WTC11 (cell line): ENCODE measurements around the gene EEIG2. TPM values are rescaled to one million over a fixed set of nuclear protein-coding genes. Genes with fewer than 3 reads are reported as not detected.

Experiments used
- ATAC-seq: fragments of 200-7000 bp; cut with Tn5 transposase; 2 replicates; pipeline ENCODE4 v1.10.0; 2021; ENCODE audit warnings: mild to moderate bottlenecking, moderate library complexity
- CTCF ChIA-PET: fragments of 300-600 bp; sonication (Branson Sonifier 250); formaldehyde crosslinking; loops from one replicate; lab custom pipeline; 2021; ENCODE audit warnings: antibody characterized with exemption; lab: Charles Lee
- POLR2A ChIA-PET: fragments of 350-600 bp; sonication (Branson Sonifier 250); formaldehyde crosslinking; loops from one replicate; lab custom pipeline; 2021; ENCODE audit warnings: antibody characterized with exemption; lab: Charles Lee
- DNase-seq: peaks from one replicate; pipeline ENCODE4 v3.0.0; 2021; ENCODE audit warnings: low spot score
- H3K27ac Mint-ChIP-seq: 2 replicates; pipeline ENCODE4 v1.8.0; 2021; ENCODE audit warnings: mixed read lengths
- H3K27me3 Mint-ChIP-seq: 2 replicates; pipeline ENCODE4 v1.8.0; 2021; ENCODE audit warnings: low read depth, mild to moderate bottlenecking, moderate library complexity, mixed read lengths
- H3K36me3 Mint-ChIP-seq: 2 replicates; pipeline ENCODE4 v1.8.0; 2021; ENCODE audit warnings: mixed read lengths
- H3K4me1 Mint-ChIP-seq: 2 replicates; pipeline ENCODE4 v1.8.0; 2022; ENCODE audit warnings: mixed read lengths
- H3K4me3 Mint-ChIP-seq: 2 replicates; pipeline ENCODE4 v1.8.0; 2021; ENCODE audit warnings: mild to moderate bottlenecking, moderate library complexity, mixed read lengths
- H3K9me3 Mint-ChIP-seq: 2 replicates; pipeline ENCODE4 v1.8.0; 2021; ENCODE audit warnings: mixed read lengths
- ATF1 ChIP-seq: sonication (generic); formaldehyde crosslinking; IDR thresholded peaks from 2 replicates; pipeline ENCODE4 v1.8.1; 2023; ENCODE audit warnings: mild to moderate bottlenecking, moderate library complexity, missing genetic modification reagents
- ATF2 ChIP-seq: sonication (generic); formaldehyde crosslinking; IDR thresholded peaks from 2 replicates; pipeline ENCODE4 v1.8.1; 2022; ENCODE audit warnings: low read depth, missing genetic modification reagents, borderline replicate concordance
- CREB1 ChIP-seq: sonication (generic); formaldehyde crosslinking; IDR thresholded peaks from 2 replicates; pipeline ENCODE4 v1.8.0; 2023; ENCODE audit warnings: mild to moderate bottlenecking, missing genetic modification reagents
- E2F4 ChIP-seq: sonication (generic); formaldehyde crosslinking; IDR thresholded peaks from 2 replicates; pipeline ENCODE4 v1.8.1; 2022; ENCODE audit warnings: low read depth, mild to moderate bottlenecking, moderate library complexity, missing genetic modification reagents, borderline replicate concordance
- EMX1 ChIP-seq: fragments of 250-450 bp; sonication (Bioruptor Pico); IDR thresholded peaks from 2 replicates; pipeline ENCODE4 v1.8.0; 2021; ENCODE audit warnings: mild to moderate bottlenecking
- FOXK1 ChIP-seq: sonication (generic); formaldehyde crosslinking; IDR thresholded peaks from 2 replicates; pipeline ENCODE4 v1.8.0; 2022; ENCODE audit warnings: mild to moderate bottlenecking, moderate library complexity, missing genetic modification reagents
- IRF1 ChIP-seq: sonication (generic); formaldehyde crosslinking; IDR thresholded peaks from 2 replicates; pipeline ENCODE4 v1.8.0; 2023; ENCODE audit warnings: missing genetic modification reagents
- MAX ChIP-seq: sonication (generic); formaldehyde crosslinking; IDR thresholded peaks from 2 replicates; pipeline ENCODE4 v1.8.0; 2022; ENCODE audit warnings: mild to moderate bottlenecking, missing genetic modification reagents
- NFATC4 ChIP-seq: fragments of 250-450 bp; sonication (Bioruptor Pico); IDR thresholded peaks from 2 replicates; pipeline ENCODE4 v1.9.0; 2021; ENCODE audit warnings: mild to moderate bottlenecking
- PRDM15 ChIP-seq: sonication (generic); formaldehyde crosslinking; IDR thresholded peaks from 2 replicates; pipeline ENCODE4 v1.8.0; 2022; ENCODE audit warnings: missing genetic modification reagents
- PRRX2 ChIP-seq: fragments of 250-450 bp; sonication (Bioruptor Pico); IDR thresholded peaks from 2 replicates; pipeline ENCODE4 v1.8.0; 2021; ENCODE audit warnings: mild to moderate bottlenecking
- RORB ChIP-seq: fragments of 250-450 bp; sonication (Bioruptor Pico); IDR thresholded peaks from 2 replicates; pipeline ENCODE4 v1.9.0; 2021; ENCODE audit warnings: mild to moderate bottlenecking
- SMAD4 ChIP-seq: sonication (generic); formaldehyde crosslinking; IDR thresholded peaks from 2 replicates; pipeline ENCODE4 v1.8.0; 2022; ENCODE audit warnings: mild to moderate bottlenecking, missing genetic modification reagents
- SP1 ChIP-seq: sonication (generic); formaldehyde crosslinking; conservative IDR thresholded peaks from 2 replicates; pipeline ENCODE4 v1.8.1; 2022; ENCODE audit warnings: missing genetic modification reagents
- ZNF121 ChIP-seq: sonication (generic); formaldehyde crosslinking; IDR thresholded peaks from 2 replicates; pipeline ENCODE4 v1.8.0; 2023; ENCODE audit warnings: missing genetic modification reagents
- ZNF138 ChIP-seq: sonication (generic); formaldehyde crosslinking; conservative IDR thresholded peaks from 2 replicates; pipeline ENCODE4 v1.8.1; 2022; ENCODE audit warnings: mild to moderate bottlenecking, moderate library complexity, missing genetic modification reagents
- ZNF263 ChIP-seq: sonication (generic); formaldehyde crosslinking; IDR thresholded peaks from 2 replicates; pipeline ENCODE4 v1.8.1; 2022; ENCODE audit warnings: low read depth, mild to moderate bottlenecking, moderate library complexity, missing genetic modification reagents
- ZNF396 ChIP-seq: fragments of 250-450 bp; sonication (Bioruptor Pico); IDR thresholded peaks from 2 replicates; pipeline ENCODE4 v1.8.0; 2021; ENCODE audit warnings: mild to moderate bottlenecking, moderate library complexity, borderline replicate concordance
- total RNA-seq: library from RNA; stranded (reverse); gene quantifications from 3 replicates; pipeline ENCODE4 v1.2.3, GENCODE V29; 2021
- TF ChIP-seq, protein P1 (sequence below): sonication (generic); formaldehyde crosslinking; IDR thresholded peaks from 2 replicates; pipeline ENCODE4 v1.8.1; 2023; ENCODE audit warnings: mild to moderate bottlenecking, missing genetic modification reagents
- TF ChIP-seq, protein P2 (sequence below): sonication (generic); formaldehyde crosslinking; IDR thresholded peaks from 2 replicates; pipeline ENCODE4 v1.8.1; 2022; ENCODE audit warnings: missing genetic modification reagents, borderline replicate concordance
- TF ChIP-seq, protein P3 (sequence below): sonication (generic); formaldehyde crosslinking; IDR thresholded peaks from 2 replicates; pipeline ENCODE4 v1.8.0; 2023; ENCODE audit warnings: missing genetic modification reagents, mild to moderate bottlenecking, borderline replicate concordance

EEIG2 gene
- total RNA-seq, 1 experiment from 2014 or later, result 65.7 TPM

DNA sequence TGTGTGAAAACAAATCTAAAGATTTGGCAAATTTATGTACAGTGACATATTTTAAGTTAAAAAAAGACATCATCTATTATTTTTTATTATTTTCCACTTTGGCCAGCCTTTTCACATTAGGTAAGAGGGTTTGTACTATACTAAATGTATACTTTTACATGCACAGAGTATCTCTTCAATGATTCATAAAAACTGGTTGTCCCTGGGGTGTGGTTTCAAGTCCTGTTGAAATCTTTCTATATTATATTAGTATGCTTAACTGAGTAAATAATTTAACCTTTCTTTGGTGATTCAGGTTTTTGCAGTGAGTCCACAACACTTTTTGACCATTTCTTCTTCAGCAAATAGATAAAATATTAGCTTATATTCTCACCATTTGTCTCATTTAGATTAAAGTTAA, 45.7 kb downstream of the EEIG2 start:
- Mint-ChIP-seq H3K9me3 (no peaks in the 10 kb centered on the region), H3K4me1 (no peaks in the 10 kb centered on the region; the same call in 1 of the 2 replicates), H3K36me3 (peaks cover 21% of the 10 kb centered on the region), H3K27me3 (no peaks in the 10 kb centered on the region), H3K27ac (no peak overlapping the region), H3K4me3 (no peak overlapping the region)
- ChIA-PET CTCF (no interaction called here), POLR2A (no interaction called here)
- ATAC-seq (no peak), DNase-seq (no peak)
- TF ChIP-seq PRDM15 (no peak), SP1 (CRISPR knock-in tag) (no peak), MAX (no peak), RORB (CRISPR knock-in tag) (no peak), PRRX2 (CRISPR knock-in tag) (no peak), ZNF396 (CRISPR knock-in tag) (no peak), E2F4 (CRISPR knock-in tag) (no peak), CREB1 (no peak), NFATC4 (CRISPR knock-in tag) (no peak), FOXK1 (no peak), ATF1 (CRISPR knock-in tag) (no peak), EMX1 (CRISPR knock-in tag) (no peak), ZNF138 (CRISPR knock-in tag) (no peak)
- TF ChIP-seq, protein P1, sequence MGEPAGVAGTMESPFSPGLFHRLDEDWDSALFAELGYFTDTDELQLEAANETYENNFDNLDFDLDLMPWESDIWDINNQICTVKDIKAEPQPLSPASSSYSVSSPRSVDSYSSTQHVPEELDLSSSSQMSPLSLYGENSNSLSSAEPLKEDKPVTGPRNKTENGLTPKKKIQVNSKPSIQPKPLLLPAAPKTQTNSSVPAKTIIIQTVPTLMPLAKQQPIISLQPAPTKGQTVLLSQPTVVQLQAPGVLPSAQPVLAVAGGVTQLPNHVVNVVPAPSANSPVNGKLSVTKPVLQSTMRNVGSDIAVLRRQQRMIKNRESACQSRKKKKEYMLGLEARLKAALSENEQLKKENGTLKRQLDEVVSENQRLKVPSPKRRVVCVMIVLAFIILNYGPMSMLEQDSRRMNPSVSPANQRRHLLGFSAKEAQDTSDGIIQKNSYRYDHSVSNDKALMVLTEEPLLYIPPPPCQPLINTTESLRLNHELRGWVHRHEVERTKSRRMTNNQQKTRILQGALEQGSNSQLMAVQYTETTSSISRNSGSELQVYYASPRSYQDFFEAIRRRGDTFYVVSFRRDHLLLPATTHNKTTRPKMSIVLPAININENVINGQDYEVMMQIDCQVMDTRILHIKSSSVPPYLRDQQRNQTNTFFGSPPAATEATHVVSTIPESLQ, result no peak

- ChIA-PET POLR2A (no interaction called here), CTCF (no interaction called here)
- DNase-seq (no peak), ATAC-seq (no peak)
- Mint-ChIP-seq H3K36me3 (peaks cover 20% of the 10 kb centered on the region), H3K27ac (no peak overlapping the region), H3K4me1 (no peaks in the 10 kb centered on the region; the same call in 1 of the 2 replicates), H3K9me3 (no peaks in the 10 kb centered on the region), H3K27me3 (no peaks in the 10 kb centered on the region), H3K4me3 (no peak overlapping the region)
- TF ChIP-seq ZNF121 (CRISPR knock-in tag), result no peak
- TF ChIP-seq IRF1 (CRISPR knock-in tag), result no peak
- no peak for TF ChIP-seq ZNF263 (CRISPR knock-in tag)
- no peak for TF ChIP-seq NFATC4 (CRISPR knock-in tag)
- TF ChIP-seq, protein P2, sequence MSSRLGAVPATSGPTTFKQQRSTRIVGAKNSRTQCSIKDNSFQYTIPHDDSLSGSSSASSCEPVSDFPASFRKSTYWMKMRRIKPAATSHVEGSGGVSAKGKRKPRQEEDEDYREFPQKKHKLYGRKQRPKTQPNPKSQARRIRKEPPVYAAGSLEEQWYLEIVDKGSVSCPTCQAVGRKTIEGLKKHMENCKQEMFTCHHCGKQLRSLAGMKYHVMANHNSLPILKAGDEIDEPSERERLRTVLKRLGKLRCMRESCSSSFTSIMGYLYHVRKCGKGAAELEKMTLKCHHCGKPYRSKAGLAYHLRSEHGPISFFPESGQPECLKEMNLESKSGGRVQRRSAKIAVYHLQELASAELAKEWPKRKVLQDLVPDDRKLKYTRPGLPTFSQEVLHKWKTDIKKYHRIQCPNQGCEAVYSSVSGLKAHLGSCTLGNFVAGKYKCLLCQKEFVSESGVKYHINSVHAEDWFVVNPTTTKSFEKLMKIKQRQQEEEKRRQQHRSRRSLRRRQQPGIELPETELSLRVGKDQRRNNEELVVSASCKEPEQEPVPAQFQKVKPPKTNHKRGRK (CRISPR knock-in tag), result no peak
- no peak for TF ChIP-seq SMAD4 (CRISPR knock-in tag)
- no peak for TF ChIP-seq ATF2 (CRISPR knock-in tag)
- TF ChIP-seq, protein P3, sequence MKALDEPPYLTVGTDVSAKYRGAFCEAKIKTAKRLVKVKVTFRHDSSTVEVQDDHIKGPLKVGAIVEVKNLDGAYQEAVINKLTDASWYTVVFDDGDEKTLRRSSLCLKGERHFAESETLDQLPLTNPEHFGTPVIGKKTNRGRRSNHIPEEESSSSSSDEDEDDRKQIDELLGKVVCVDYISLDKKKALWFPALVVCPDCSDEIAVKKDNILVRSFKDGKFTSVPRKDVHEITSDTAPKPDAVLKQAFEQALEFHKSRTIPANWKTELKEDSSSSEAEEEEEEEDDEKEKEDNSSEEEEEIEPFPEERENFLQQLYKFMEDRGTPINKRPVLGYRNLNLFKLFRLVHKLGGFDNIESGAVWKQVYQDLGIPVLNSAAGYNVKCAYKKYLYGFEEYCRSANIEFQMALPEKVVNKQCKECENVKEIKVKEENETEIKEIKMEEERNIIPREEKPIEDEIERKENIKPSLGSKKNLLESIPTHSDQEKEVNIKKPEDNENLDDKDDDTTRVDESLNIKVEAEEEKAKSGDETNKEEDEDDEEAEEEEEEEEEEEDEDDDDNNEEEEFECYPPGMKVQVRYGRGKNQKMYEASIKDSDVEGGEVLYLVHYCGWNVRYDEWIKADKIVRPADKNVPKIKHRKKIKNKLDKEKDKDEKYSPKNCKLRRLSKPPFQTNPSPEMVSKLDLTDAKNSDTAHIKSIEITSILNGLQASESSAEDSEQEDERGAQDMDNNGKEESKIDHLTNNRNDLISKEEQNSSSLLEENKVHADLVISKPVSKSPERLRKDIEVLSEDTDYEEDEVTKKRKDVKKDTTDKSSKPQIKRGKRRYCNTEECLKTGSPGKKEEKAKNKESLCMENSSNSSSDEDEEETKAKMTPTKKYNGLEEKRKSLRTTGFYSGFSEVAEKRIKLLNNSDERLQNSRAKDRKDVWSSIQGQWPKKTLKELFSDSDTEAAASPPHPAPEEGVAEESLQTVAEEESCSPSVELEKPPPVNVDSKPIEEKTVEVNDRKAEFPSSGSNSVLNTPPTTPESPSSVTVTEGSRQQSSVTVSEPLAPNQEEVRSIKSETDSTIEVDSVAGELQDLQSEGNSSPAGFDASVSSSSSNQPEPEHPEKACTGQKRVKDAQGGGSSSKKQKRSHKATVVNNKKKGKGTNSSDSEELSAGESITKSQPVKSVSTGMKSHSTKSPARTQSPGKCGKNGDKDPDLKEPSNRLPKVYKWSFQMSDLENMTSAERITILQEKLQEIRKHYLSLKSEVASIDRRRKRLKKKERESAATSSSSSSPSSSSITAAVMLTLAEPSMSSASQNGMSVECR, result no peak
- TF ChIP-seq MAX, result no peak
Measured at GRCh38 chr1:108606478-108606877, 46.6 kb downstream of the EEIG2 start.
